Measurements from ENCODE around the gene ELP1. TPM values are rescaled to one million over a fixed set of nuclear protein-coding genes. Genes with fewer than 3 reads are reported as not detected.
"Not testable (repeated sequence)": the region's sequence is repeated elsewhere in the genome, so short reads cannot be mapped to it uniquely, and the experiment has no call there.

ELP1 gene
- polyA plus RNA-seq, 2 of the 4 experiments (the other 2 are of a cell fraction): 25.4 to 35.8 TPM

GRCh38 chr9:108889649-108890067 is 44.3 kb downstream of the ELP1 start:
- Histone ChIP-seq H3K9me3 (no peaks in the 10 kb centered on the region), H3K4me3 (no peak overlapping the region), H3K27ac (no peak overlapping the region), H3K4me2 (no peak overlapping the region), H3K4me1 (peaks cover 23% of the 10 kb centered on the region)
- POLR2A ChIA-PET: no interaction called here
- TF ChIP-seq RNF2 (IDR thresholded peaks at IDR 0.05; ENCODE audit: borderline replicate concordance, low read depth) (no peak), RARB (CRISPR knock-in tag; IDR thresholded peaks at IDR 0.05) (no peak), E2F6 (IDR thresholded peaks at IDR 0.05; ENCODE audit: borderline replicate concordance, low read depth) (no peak), KDM1A (IDR thresholded peaks at IDR 0.05; ENCODE audit: low read depth) (no peak), CTCF (IDR thresholded peaks at IDR 0.05) (peak; percentile 35; the same call in 1 of the 3 replicates), NPAS2 (CRISPR knock-in tag; IDR thresholded peaks at IDR 0.05; ENCODE audit: borderline replicate concordance) (no peak), MAFK (IDR thresholded peaks at IDR 0.05; ENCODE audit: partially characterized antibody) (no peak), CHD2 (IDR thresholded peaks at IDR 0.05; ENCODE audit: low read length, partially characterized antibody) (no peak), RFX5 (IDR thresholded peaks at IDR 0.05) (no peak), ZSCAN20 (CRISPR knock-in tag; IDR thresholded peaks at IDR 0.05) (no peak), HMGXB4 (CRISPR knock-in tag; IDR thresholded peaks at IDR 0.05; ENCODE audit: borderline replicate concordance) (no peak), ELK1 (IDR thresholded peaks at IDR 0.05; ENCODE audit: low read depth, low read length) (no peak), PBX3 (IDR thresholded peaks at IDR 0.05) (no peak), RAD21 (conservative IDR thresholded peaks at IDR 0.05 in 1 of 2, IDR thresholded peaks at IDR 0.05 in 1 of 2) (peak in 1 of 2 experiments; percentile 52; a peak in 4 of 5 replicates), MYC (IDR thresholded peaks at IDR 0.05; ENCODE audit: borderline replicate concordance, low read length) (no peak), POLR2A (IDR thresholded peaks at IDR 0.05; ENCODE audit: low read length) (no peak), SMC3 (IDR thresholded peaks at IDR 0.05) (0 out of 3 replicates have a peak, but pooled peaks have one; percentile 11), ZFP36 (IDR thresholded peaks at IDR 0.05; ENCODE audit: borderline replicate concordance, partially characterized antibody) (no peak)
- TF ChIP-seq, protein P1, sequence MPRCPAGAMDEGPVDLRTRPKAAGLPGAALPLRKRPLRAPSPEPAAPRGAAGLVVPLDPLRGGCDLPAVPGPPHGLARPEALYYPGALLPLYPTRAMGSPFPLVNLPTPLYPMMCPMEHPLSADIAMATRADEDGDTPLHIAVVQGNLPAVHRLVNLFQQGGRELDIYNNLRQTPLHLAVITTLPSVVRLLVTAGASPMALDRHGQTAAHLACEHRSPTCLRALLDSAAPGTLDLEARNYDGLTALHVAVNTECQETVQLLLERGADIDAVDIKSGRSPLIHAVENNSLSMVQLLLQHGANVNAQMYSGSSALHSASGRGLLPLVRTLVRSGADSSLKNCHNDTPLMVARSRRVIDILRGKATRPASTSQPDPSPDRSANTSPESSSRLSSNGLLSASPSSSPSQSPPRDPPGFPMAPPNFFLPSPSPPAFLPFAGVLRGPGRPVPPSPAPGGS (IDR thresholded peaks at IDR 0.05): no peak
- FAIRE-seq: no peak
- 90% methylated on average over 4 of the region's 4 CpGs for WGBS (ENCODE audit: missing lambda C conversion rate)
- peak; percentile 64 to 78; a peak in 4 of 6 replicates for ATAC-seq
- peak in 1 of 2 experiments; percentile 34 for DNase-seq (ENCODE audit: low read depth in 1 of 2, low spot score in 1 of 2)
- CTCF ChIA-PET: interaction anchor here (0.7 to 2.3 kb wide), 16 partner anchors 10 to 581 kb away, joined by 3 to 8 read pairs (median 3); partner anchors contain the start of gene FRRS1L

GRCh38 chr9:108886594-108887271 is 47.2 kb downstream of the ELP1 start:
- ATAC-seq; POLR2A ChIA-PET; H3K4me3 ChIP-seq; H3K9me3 ChIP-seq; FAIRE-seq; DNase-seq (ENCODE audit: low read depth in 1 of 2, low spot score in 1 of 2): not testable (repeated sequence)
- H3K4me1 ChIP-seq: peaks cover 23% of the 10 kb centered on the region
- WGBS (ENCODE audit: missing lambda C conversion rate): 87% methylated on average over 3 of the region's 3 CpGs
- CTCF ChIA-PET: interaction anchor here (0.7 to 2.5 kb wide), 3 partner anchors 13 to 40 kb away, joined by 3 to 7 read pairs (median 3); no protein-coding TSS in a partner anchor
- peak overlapping the region; percentile 57 to 74; a peak in 5 of 6 replicates for H3K27ac ChIP-seq
- H3K4me2 ChIP-seq: peak overlapping the region; percentile 46; the same call in 1 of the 3 replicates
